GM12801 (cell line): Measurements from ENCODE around the gene CNTN1.

Experiments used
- TF ChIP-seq, protein P1 (sequence below): IDR thresholded peaks from one replicate; pipeline ENCODE4 v1.5.1; 2011; ENCODE audit warnings: control low read depth; ENCODE audit not compliant: insufficient read length; ENCODE audit errors: extremely low read depth

The CNTN1 gene

DNA sequence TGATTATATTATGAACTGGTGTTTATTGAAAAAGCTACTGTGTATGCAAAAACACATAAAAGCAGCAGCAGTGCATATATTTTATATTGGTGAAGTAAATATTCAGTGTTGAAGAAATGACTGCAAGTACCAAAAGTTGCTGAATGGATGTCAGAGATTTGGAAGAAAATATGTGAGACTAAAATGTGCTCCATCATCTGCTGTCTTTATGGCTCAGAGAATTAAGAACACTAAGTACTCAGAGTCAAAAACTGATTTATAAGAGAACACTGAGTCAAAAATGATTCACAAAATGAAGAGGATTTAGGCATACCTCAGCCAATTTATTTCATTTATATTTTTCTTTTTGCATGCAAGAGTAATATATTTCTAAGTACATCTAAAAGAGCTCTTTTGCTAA, 409.6 kb downstream of the CNTN1 start:
- TF ChIP-seq, protein P1, sequence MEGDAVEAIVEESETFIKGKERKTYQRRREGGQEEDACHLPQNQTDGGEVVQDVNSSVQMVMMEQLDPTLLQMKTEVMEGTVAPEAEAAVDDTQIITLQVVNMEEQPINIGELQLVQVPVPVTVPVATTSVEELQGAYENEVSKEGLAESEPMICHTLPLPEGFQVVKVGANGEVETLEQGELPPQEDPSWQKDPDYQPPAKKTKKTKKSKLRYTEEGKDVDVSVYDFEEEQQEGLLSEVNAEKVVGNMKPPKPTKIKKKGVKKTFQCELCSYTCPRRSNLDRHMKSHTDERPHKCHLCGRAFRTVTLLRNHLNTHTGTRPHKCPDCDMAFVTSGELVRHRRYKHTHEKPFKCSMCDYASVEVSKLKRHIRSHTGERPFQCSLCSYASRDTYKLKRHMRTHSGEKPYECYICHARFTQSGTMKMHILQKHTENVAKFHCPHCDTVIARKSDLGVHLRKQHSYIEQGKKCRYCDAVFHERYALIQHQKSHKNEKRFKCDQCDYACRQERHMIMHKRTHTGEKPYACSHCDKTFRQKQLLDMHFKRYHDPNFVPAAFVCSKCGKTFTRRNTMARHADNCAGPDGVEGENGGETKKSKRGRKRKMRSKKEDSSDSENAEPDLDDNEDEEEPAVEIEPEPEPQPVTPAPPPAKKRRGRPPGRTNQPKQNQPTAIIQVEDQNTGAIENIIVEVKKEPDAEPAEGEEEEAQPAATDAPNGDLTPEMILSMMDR = no peak

DNA sequence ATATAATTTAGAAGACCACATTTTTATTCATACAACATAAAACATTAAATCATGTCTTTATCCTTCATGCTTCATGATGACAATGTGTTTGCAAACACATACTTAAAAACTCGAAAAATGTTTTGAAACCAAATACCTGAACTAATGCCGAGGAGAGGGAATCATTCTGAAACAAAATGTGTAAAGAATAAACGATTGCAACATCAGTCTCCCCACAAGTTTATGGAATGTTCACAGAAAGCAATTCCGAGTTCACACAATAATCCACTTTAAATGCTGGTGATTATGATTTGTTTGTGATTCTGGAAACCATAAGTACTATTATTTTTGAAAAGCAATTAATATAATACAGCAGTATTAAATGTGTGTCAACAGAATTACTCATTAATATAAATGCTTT, 411.4 kb downstream of the CNTN1 start:
- TF ChIP-seq, protein P1 = no peak

DNA sequence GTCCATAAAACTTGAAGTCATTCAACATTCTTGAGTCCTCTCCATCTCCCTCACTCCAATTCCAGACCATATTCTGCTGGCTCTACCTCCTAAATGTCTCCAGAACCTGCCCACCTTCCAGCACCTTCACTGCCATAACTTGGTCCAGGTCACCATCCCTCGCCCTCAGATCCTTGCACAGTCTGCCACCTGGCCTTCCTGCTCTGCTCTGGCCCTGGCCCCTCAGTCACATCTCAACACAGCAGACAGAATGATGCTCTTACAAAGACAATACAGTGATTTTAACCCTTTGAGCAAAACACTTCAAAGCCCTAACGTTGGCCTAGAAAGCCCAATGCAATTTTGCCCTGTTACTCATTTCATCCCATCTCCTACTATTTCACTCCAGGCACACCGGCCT, 414.1 kb downstream of the CNTN1 start:
- TF ChIP-seq, protein P1 = no peak

DNA sequence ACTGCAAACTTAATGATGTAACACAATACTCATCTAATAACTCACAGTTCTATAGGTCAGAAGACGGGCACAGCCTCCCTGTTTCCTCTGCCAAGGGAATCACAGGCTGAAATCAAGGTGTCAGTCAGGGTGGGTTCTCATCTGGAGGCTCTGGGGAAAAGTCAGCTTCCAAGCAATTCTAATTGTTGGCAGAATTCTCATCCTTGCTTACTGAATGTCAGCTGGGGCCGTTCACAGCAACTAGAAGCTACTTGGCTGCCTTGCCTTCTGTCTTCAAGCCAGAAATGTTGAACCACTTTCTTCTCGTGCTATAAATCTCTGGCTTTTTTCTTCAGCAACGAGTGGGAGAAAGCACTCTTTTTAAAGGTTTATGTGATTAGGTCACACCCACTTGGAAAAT, 415.8 kb downstream of the CNTN1 start:
- TF ChIP-seq, protein P1 = no peak

DNA sequence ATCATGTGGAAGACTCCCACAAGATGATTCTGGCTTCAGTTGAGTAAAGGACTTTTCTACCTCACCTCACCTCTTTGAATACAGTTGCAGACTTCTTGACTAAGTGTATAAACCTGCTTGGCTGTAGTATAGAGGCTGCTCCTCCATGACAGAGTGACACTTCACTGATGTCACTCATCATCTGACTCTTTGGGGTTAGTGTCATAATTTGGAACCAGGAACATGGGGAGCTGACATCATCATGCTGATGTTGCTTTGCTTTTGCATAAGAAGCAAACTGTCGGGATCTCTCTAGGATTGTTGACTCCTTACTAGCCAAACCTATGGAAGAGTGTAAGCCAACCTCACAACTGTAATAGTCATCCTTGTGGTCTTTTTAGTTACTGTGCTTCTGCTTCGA, 420.7 kb downstream of the CNTN1 start:
- TF ChIP-seq, protein P1 = no peak

DNA sequence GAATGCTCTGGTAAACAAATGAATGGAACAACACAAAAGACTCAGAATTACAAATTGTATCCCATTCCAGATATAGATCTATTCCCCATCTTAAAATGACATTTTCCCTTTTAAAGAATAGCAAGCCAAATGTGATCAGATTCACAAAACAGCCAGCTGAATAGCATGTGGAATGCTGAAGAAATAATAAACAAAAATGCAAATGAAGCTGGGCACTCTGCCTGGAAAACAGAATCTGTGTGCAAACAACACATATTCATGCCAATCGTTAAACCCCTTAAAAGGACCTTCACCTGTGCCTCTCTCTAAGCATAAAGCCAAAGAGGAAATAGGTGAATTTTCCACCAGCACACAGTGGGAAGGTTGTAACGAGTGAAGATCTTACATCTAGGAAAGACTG, 428.0 kb downstream of the CNTN1 start:
- TF ChIP-seq, protein P1 = no peak

DNA sequence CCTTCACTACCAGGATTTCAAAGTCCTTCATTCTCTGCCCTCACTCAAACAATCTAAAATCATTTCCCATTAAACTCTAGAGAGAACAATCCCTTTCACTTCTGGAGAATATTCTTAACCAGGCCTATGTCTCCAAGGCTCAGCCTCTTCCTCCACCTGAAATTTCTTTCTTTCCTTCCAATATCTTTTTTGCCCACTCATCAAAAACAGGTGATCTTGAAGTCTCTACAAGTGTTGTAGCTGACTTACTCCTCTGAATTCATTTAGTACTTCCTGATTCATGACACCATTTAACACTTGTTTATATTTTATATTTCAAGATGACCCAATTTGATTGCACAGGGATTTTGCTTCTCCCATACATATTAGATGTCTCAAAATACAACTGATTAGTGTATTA, 429.1 kb downstream of the CNTN1 start:
- TF ChIP-seq, protein P1 = no peak
